Nephron (organoid): ENCODE data around the gene FBXL22.
"Not testable (repeated sequence)": the region's sequence is repeated elsewhere in the genome, so short reads cannot be mapped to it uniquely, and the experiment has no call there.

ENCODE experiments used
- H3K27ac Mint-ChIP-seq, 3 experiments: 2 replicates each; pipeline ENCODE4 v1.8.0; 2020; ENCODE audit warnings: mixed read lengths in 3 of 3, mild to moderate bottlenecking in 2 of 3, moderate library complexity in 1 of 3
- H3K27me3 Mint-ChIP-seq: 2 replicates; pipeline ENCODE4 v1.8.0; 2021; ENCODE audit warnings: low read depth, mild to moderate bottlenecking, moderate library complexity, mixed read lengths
- H3K36me3 Mint-ChIP-seq: 2 replicates; pipeline ENCODE4 v1.8.0; 2020; ENCODE audit warnings: low read depth, mixed read lengths
- H3K4me1 Mint-ChIP-seq: 2 replicates; pipeline ENCODE4 v1.8.0; 2020; ENCODE audit warnings: mixed read lengths
- H3K4me3 Mint-ChIP-seq, 3 experiments: 2 replicates each; pipeline ENCODE4 v1.8.0; 2020; ENCODE audit warnings: mild to moderate bottlenecking in 3 of 3, mixed read lengths in 3 of 3, moderate library complexity in 2 of 3
- H3K9me3 Mint-ChIP-seq: 2 replicates; pipeline ENCODE4 v1.8.0; 2020; ENCODE audit warnings: mixed read lengths
- TF ChIP-seq, protein P1 (sequence below), 3 experiments: fragments of 200-600 bp; sonication (generic); IDR thresholded peaks; one replicate each; pipeline ENCODE4 v1.5.0; 2021; ENCODE audit warnings: antibody characterized with exemption in 3 of 3; ENCODE audit not compliant: unreplicated experiment in 3 of 3

Gene FBXL22

DNA sequence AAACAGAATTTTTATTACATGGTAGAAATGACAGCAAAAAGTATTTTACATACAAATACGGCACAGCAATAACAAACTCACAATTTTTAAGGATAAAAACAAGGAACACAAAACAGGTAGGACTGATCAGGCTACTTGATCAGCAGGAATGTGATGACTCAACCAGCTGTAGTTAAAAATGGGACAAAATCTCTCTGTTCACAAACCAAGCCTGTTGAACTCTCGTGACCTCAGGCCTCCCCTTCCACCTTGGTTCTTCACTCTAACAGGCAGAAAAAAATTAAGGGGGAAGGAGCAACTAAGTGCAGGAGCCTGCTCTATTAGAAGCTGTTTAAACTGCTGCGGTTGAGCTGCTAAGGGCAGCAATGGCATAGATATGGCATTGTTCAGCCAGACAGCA, 18.7 kb downstream of the FBXL22 start:
- peaks cover 4% of the 10 kb centered on the region for H3K27me3 Mint-ChIP-seq
- peaks cover 10% of the 10 kb centered on the region for H3K9me3 Mint-ChIP-seq
- H3K4me1 Mint-ChIP-seq = peaks cover 26% of the 10 kb centered on the region
- peaks cover 74% of the 10 kb centered on the region for H3K36me3 Mint-ChIP-seq
- H3K4me3 Mint-ChIP-seq = no peak overlapping the region
- peak overlapping the region; percentile 14 to 52 (median 25) for H3K27ac Mint-ChIP-seq
- TF ChIP-seq, protein P1, sequence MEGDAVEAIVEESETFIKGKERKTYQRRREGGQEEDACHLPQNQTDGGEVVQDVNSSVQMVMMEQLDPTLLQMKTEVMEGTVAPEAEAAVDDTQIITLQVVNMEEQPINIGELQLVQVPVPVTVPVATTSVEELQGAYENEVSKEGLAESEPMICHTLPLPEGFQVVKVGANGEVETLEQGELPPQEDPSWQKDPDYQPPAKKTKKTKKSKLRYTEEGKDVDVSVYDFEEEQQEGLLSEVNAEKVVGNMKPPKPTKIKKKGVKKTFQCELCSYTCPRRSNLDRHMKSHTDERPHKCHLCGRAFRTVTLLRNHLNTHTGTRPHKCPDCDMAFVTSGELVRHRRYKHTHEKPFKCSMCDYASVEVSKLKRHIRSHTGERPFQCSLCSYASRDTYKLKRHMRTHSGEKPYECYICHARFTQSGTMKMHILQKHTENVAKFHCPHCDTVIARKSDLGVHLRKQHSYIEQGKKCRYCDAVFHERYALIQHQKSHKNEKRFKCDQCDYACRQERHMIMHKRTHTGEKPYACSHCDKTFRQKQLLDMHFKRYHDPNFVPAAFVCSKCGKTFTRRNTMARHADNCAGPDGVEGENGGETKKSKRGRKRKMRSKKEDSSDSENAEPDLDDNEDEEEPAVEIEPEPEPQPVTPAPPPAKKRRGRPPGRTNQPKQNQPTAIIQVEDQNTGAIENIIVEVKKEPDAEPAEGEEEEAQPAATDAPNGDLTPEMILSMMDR (IDR thresholded peaks at IDR 0.05; ENCODE audit: unreplicated experiment in 3 of 3) = no peak

DNA sequence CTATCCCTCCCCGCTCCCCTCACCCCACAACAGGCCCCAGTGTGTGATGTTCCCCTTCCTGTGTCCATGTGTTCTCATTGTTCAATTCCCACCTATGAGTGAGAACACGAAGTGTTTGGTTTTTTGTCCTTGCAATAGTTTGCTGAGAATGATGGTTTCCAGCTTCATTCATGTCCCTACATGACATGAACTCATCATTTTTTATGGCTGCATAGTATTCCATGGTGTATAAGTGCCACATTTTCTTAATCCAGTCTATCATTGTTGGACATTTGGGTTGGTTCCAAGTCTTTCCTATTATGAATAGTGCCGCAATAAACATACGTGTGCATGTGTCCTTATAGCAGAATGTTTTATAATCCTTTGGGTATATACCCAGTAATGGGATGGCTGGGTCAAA, 20.0 kb downstream of the FBXL22 start:
- Mint-ChIP-seq H3K9me3 (peaks cover 19% of the 10 kb centered on the region), H3K27ac (peak overlapping the region in 1 of 3 experiments; percentile 66), H3K4me1 (peaks cover 14% of the 10 kb centered on the region), H3K36me3 (peaks cover 74% of the 10 kb centered on the region)
- not testable (repeated sequence) for H3K4me3 Mint-ChIP-seq, H3K27me3 Mint-ChIP-seq

DNA sequence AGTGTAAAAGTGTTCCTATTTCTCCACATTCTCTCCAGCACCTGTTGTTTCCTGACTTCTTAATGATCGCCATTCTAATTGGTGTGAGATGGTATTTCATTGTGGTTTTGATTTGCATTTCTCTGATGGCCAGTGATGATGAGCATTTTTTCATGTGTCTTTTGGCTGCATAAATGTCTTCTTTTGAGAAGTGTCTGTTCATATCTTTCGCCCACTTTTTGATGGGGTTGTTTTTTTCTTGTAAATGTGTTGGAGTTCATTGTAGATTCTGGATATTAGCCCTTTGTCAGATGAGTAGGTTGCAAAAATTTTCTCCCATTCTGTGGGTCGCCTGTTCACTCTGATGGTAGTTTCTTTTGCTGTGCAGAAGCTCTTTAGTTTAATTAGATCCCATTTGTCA, 20.4 kb downstream of the FBXL22 start:
- not testable (repeated sequence) for H3K4me1 Mint-ChIP-seq, H3K27ac Mint-ChIP-seq, H3K27me3 Mint-ChIP-seq, H3K4me3 Mint-ChIP-seq
- peaks cover 19% of the 10 kb centered on the region for H3K9me3 Mint-ChIP-seq
- H3K36me3 Mint-ChIP-seq = peaks cover 74% of the 10 kb centered on the region

DNA sequence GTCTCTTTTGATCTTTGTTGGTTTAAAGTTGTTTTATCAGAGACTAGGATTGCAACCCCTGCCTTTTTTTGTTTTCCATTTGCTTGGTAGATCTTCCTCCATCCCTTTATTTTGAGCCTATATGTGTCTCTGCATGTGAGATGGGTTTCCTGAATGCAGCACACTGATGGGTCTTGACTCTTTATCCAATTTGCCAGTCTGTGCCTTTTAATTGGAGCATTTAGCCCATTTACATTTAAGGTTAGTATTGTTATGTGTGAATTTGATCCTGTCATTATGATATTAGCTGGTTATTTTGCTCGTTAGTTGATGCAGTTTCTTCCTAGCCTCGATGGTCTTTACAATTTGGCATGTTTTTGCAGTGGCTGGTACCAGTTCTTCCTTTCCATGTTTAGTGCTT, 23.6 kb downstream of the FBXL22 start:
- H3K9me3 Mint-ChIP-seq = peaks cover 19% of the 10 kb centered on the region
- H3K36me3 Mint-ChIP-seq = peaks cover 78% of the 10 kb centered on the region
- H3K4me1 Mint-ChIP-seq, H3K4me3 Mint-ChIP-seq, H3K27me3 Mint-ChIP-seq, H3K27ac Mint-ChIP-seq: not testable (repeated sequence)

DNA sequence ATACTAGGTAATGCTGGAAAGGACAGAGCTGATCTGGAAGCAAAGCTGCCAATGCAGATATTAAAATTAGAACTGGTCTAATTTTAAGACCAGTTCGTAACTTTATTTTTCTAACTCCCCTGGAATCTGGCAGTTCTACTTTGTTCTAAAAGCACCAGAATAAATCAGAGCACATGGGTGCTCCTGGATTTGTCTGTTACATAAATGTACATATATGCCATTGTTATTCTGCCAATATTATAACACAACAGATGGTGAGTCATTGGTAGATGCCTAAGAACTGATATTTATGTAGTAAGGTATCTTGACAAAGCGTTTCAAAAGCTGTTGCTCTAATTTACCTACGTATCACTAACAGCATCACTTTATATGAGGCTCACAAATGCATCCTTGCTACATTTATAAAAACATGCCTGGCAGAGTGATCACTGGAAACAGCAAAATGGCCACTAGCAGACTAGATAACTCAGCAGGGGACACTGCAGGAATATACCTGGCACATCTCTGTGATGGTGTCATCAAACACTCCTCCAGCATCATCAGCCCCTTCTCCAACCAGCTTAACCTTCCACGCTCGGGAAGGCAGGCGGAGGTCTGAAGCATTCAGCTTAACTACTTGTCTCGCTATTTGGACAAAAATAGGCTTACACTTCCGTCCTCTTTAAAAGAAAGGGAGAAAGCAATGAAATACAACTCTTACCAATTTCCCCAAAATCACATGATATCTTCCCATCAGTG, 26.2 kb downstream of the FBXL22 start:
- H3K36me3 Mint-ChIP-seq = peaks cover 81% of the 10 kb centered on the region
- H3K27me3 Mint-ChIP-seq = no peaks in the 10 kb centered on the region
- H3K4me1 Mint-ChIP-seq = no peaks in the 10 kb centered on the region
- H3K9me3 Mint-ChIP-seq = peaks cover 15% of the 10 kb centered on the region
- no peak overlapping the region for H3K4me3 Mint-ChIP-seq
- no peak overlapping the region for H3K27ac Mint-ChIP-seq
- TF ChIP-seq, protein P1 (IDR thresholded peaks at IDR 0.05; ENCODE audit: unreplicated experiment in 3 of 3) = no peak

DNA sequence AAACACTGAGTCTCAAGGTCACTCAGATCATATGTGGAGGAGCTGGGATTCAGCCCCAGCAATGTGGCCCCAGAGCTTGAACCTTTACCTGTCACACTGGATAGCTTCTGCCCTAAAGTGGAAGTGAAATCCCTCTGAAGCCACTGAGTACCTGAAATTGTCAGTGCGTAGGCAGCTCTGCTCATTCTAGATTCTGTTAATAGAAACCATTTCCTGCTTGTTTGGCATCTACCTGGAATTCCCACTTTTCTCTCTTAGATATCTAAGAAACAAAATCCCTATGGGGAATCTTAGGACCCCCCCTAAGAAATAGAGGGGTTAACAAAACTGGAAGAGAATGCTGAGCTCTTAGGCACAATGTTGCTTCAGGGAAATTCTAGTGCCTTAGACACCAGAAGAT, 29.8 kb downstream of the FBXL22 start:
- H3K4me3 Mint-ChIP-seq = no peak overlapping the region
- TF ChIP-seq, protein P1 (IDR thresholded peaks at IDR 0.05; ENCODE audit: unreplicated experiment in 3 of 3) = no peak
- no peaks in the 10 kb centered on the region for H3K4me1 Mint-ChIP-seq
- H3K9me3 Mint-ChIP-seq = peaks cover under 1% of the 10 kb centered on the region
- H3K36me3 Mint-ChIP-seq = peaks cover 81% of the 10 kb centered on the region
- H3K27ac Mint-ChIP-seq = no peak overlapping the region
- no peaks in the 10 kb centered on the region for H3K27me3 Mint-ChIP-seq

DNA sequence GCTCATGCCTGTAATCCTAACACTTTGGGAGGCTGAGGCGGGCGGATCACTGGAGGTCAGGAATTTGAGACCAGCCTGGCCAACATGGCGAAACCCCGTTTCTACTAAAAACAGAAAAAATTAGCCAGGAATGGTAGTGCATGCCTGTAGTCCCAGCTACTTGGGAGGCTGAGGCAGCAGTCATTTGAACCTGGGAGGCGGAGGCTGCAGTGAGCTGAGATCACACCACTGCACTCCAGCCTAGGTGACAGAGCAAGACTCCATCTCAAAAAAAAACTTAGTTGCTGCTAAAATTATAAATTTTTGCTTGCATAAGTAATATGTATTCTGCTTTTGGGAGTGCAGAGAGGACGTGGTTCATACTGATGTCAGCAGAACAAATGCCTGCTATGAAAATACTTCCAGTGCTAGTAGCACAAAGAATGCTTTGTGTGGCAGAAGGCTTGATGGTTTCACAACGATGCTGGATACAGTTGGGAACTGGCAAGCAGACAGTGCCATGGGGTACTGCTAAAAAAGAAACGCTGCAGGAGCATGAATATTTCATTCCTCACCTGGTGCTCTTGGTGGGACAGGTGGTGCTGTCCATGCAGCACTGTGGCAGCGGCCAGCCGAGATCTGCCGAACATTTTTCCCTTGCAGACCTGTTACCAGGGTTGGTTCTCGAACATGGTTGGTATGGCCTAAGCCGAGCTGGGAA, 31.1 kb downstream of the FBXL22 start:
- H3K4me3 Mint-ChIP-seq = no peak overlapping the region
- TF ChIP-seq, protein P1 (IDR thresholded peaks at IDR 0.05; ENCODE audit: unreplicated experiment in 3 of 3) = no peak
- no peak overlapping the region for H3K27ac Mint-ChIP-seq
- no peaks in the 10 kb centered on the region for H3K4me1 Mint-ChIP-seq
- H3K36me3 Mint-ChIP-seq = peaks cover 78% of the 10 kb centered on the region
- H3K9me3 Mint-ChIP-seq = no peaks in the 10 kb centered on the region
- no peaks in the 10 kb centered on the region for H3K27me3 Mint-ChIP-seq
